Liver (tissue), 9 donors: ENCODE data around the gene TNFRSF21. TPM values are rescaled to one million over a fixed set of nuclear protein-coding genes. Genes with fewer than 3 reads are reported as not detected.

ENCODE experiments used
- DNase-seq: peaks from one replicate; pipeline ENCODE4 v3.0.0-alpha.2; 2017; ENCODE audit warnings: low spot score
- H3K27ac ChIP-seq, 2 donors: one replicate each; pipeline ENCODE4 v1.7.0; 2013; ENCODE audit warnings: inconsistent platforms in 2 of 2, low read length in 2 of 2, control low read depth in 1 of 2, low read depth in 1 of 2, mild to moderate bottlenecking in 1 of 2
- H3K27me3 ChIP-seq, 4 donors: one replicate each; pipeline versions ENCODE4 v1.6.1 to v1.7.0; 2013; ENCODE audit warnings: low read length in 3 of 4, inconsistent platforms in 1 of 4, mild to moderate bottlenecking in 1 of 4, moderate library complexity in 1 of 4; ENCODE audit not compliant: control insufficient read depth in 4 of 4, insufficient read depth in 4 of 4
- H3K36me3 ChIP-seq, 4 donors: one replicate each; pipeline versions ENCODE4 v1.6.1 to v1.7.0; 2013; ENCODE audit warnings: low read length in 3 of 4, mild to moderate bottlenecking in 3 of 4, low read depth in 1 of 4, moderate library complexity in 1 of 4; ENCODE audit not compliant: control insufficient read depth in 4 of 4, insufficient read depth in 3 of 4
- H3K4me1 ChIP-seq, 4 donors: one replicate each; pipeline versions ENCODE4 v1.6.1 to v1.7.0; 2013; ENCODE audit warnings: low read length in 3 of 4, mild to moderate bottlenecking in 3 of 4, moderate library complexity in 1 of 4; ENCODE audit not compliant: control insufficient read depth in 4 of 4, insufficient read depth in 4 of 4
- H3K4me3 ChIP-seq, 3 donors: one replicate each; pipeline versions ENCODE4 v1.6.1 to v1.7.0; 2013; ENCODE audit warnings: low read length in 3 of 3, control low read depth in 1 of 3, low read depth in 1 of 3, mild to moderate bottlenecking in 1 of 3
- H3K9ac ChIP-seq, 2 donors: one replicate each; pipeline ENCODE4 v1.7.0; 2013; ENCODE audit warnings: low read length in 2 of 2, mild to moderate bottlenecking in 2 of 2, moderate library complexity in 2 of 2, control low read depth in 1 of 2, low read depth in 1 of 2
- H3K9me3 ChIP-seq, 4 donors: one replicate each; pipeline versions ENCODE4 v1.6.1 to v1.7.0; 2013; ENCODE audit warnings: low read length in 3 of 4; ENCODE audit not compliant: control insufficient read depth in 4 of 4
- ATF3 ChIP-seq: IDR thresholded peaks from 2 replicates; pipeline ENCODE4 v1.6.1; 2016; ENCODE audit warnings: antibody characterized with exemption
- EGR1 ChIP-seq, 2 donors: IDR thresholded peaks; 2 replicates each; pipeline ENCODE4 v1.6.1; 2016 to 2018; ENCODE audit warnings: antibody characterized with exemption in 2 of 2, low read depth in 2 of 2
- FOXA1 ChIP-seq: IDR thresholded peaks from 2 replicates; pipeline ENCODE4 v1.6.1; 2016; ENCODE audit warnings: antibody characterized with exemption
- FOXA2 ChIP-seq: IDR thresholded peaks from 2 replicates; pipeline ENCODE4 v1.6.1; 2016; ENCODE audit warnings: antibody characterized with exemption
- GABPA ChIP-seq, 2 donors: IDR thresholded peaks in 1 of 2; conservative IDR thresholded peaks in 1 of 2; 2 replicates each; pipeline ENCODE4 v1.6.1; 2016; ENCODE audit warnings: antibody characterized with exemption in 2 of 2, mild to moderate bottlenecking in 1 of 2, moderate library complexity in 1 of 2
- HNF4A ChIP-seq, 2 donors: conservative IDR thresholded peaks; 2 replicates each; pipeline ENCODE4 v1.6.1; 2016; ENCODE audit warnings: antibody characterized with exemption in 2 of 2, mild to moderate bottlenecking in 2 of 2
- HNF4G ChIP-seq: IDR thresholded peaks from 2 replicates; pipeline ENCODE4 v1.6.1; 2016; ENCODE audit warnings: antibody characterized with exemption
- JUND ChIP-seq, 2 donors: IDR thresholded peaks; 2 replicates each; pipeline ENCODE4 v1.6.1; 2016; ENCODE audit warnings: antibody characterized with exemption in 2 of 2
- MAX ChIP-seq: IDR thresholded peaks from 2 replicates; pipeline ENCODE4 v1.6.1; 2016; ENCODE audit warnings: antibody characterized with exemption
- NR2F2 ChIP-seq: IDR thresholded peaks from 2 replicates; pipeline ENCODE4 v1.6.1; 2016; ENCODE audit warnings: antibody characterized with exemption
- RAD21 ChIP-seq, 2 donors: IDR thresholded peaks; 2 replicates each; pipeline ENCODE4 v1.6.1; 2016; ENCODE audit warnings: antibody characterized with exemption in 2 of 2, mild to moderate bottlenecking in 2 of 2
- REST ChIP-seq: IDR thresholded peaks from 2 replicates; pipeline ENCODE4 v1.6.1; 2016; ENCODE audit warnings: antibody characterized with exemption, mild to moderate bottlenecking
- RXRA ChIP-seq, 2 donors: IDR thresholded peaks; 2 replicates each; pipeline ENCODE4 v1.6.1; 2017 to 2018; ENCODE audit warnings: antibody characterized with exemption in 2 of 2, mild to moderate bottlenecking in 1 of 2
- SP1 ChIP-seq: IDR thresholded peaks from 2 replicates; pipeline ENCODE4 v1.6.1; 2018; ENCODE audit warnings: antibody characterized with exemption, mild to moderate bottlenecking
- TAF1 ChIP-seq: conservative IDR thresholded peaks from 2 replicates; pipeline ENCODE4 v1.6.1; 2016; ENCODE audit warnings: antibody characterized with exemption, mild to moderate bottlenecking
- ZBTB33 ChIP-seq: IDR thresholded peaks from 2 replicates; pipeline ENCODE4 v1.6.1; 2016; ENCODE audit warnings: antibody characterized with exemption
- WGBS: extraction: QIAGEN DNeasy Blood & Tissue Kit; methylation state at CpG from one replicate; pipeline ENCODE4 v1.1.7; 2013; 5-methylcytosine and 5-hydroxymethylcytosine counted together
- polyA plus RNA-seq, 2 donors: library from polyadenylated mRNA; stranded (reverse) in 1 of 2; unstranded in 1 of 2; fragments of 200-250 nt in 1 of 2; fragments of >200 nt in 1 of 2; fragmentation: Nextera tagmentation in 1 of 2; extraction: Ambion mirVana in 1 of 2; gene quantifications; one replicate each; pipeline versions ENCODE4 v1.2.1 to v1.2.3, GENCODE V29; 2013 to 2015
- total RNA-seq, 2 donors: library from RNA; depleted of rRNA; stranded (reverse); fragments of >200 nt; gene quantifications; one replicate each; pipeline ENCODE4 v1.2.3, GENCODE V29; 2014
- donor health status: healthy.
- donor health status: healthy.
- donor health status: healthy.
- donor health status: healthy.
- donor health status: healthy.

TNFRSF21 gene
- total and polyA plus RNA-seq, 4 donors = 2.1 to 3.2 (median 2.9) TPM

GRCh38 chr6:47197682-47198640 lies 111.7 kb downstream of the TNFRSF21 start:
- DNase-seq = no peak
- TF ChIP-seq FOXA2 (no peak), TAF1 (no peak), ATF3 (no peak), FOXA1 (no peak), RAD21 (IDR thresholded peaks at IDR 0.05) (no peak), MAX (no peak), REST (no peak), JUND (IDR thresholded peaks at IDR 0.05) (no peak), SP1 (no peak), EGR1 (IDR thresholded peaks at IDR 0.05; ENCODE audit: low read depth in 2 of 2) (no peak), GABPA (IDR thresholded peaks at IDR 0.05 in 1 of 2, conservative IDR thresholded peaks at IDR 0.05 in 1 of 2) (no peak), ZBTB33 (no peak), RXRA (IDR thresholded peaks at IDR 0.05) (no peak), HNF4A (conservative IDR thresholded peaks at IDR 0.05) (no peak)
- Histone ChIP-seq H3K4me3 (no peak overlapping the region), H3K9ac (no peak overlapping the region), H3K27me3 (no peaks in the 10 kb centered on the region), H3K27ac (no peak overlapping the region), H3K36me3 (no peaks in the 10 kb centered on the region), H3K9me3 (no peaks in the 10 kb centered on the region), H3K4me1 (no peaks in the 10 kb centered on the region)
- WGBS = 81% methylated on average over 6 of the region's 6 CpGs

- no peak for DNase-seq
- no peaks in the 10 kb centered on the region for H3K9me3 ChIP-seq
- no peaks in the 10 kb centered on the region for H3K36me3 ChIP-seq
- WGBS = 85% methylated on average over 5 of the region's 5 CpGs
- TF ChIP-seq ATF3 = no peak
- TF ChIP-seq NR2F2 = no peak
- no peak for TF ChIP-seq GABPA (IDR thresholded peaks at IDR 0.05 in 1 of 2, conservative IDR thresholded peaks at IDR 0.05 in 1 of 2)
- TF ChIP-seq HNF4G = no peak
- TF ChIP-seq FOXA1 = no peak
- no peak for TF ChIP-seq ZBTB33
- no peaks in the 10 kb centered on the region for H3K27me3 ChIP-seq
- H3K27ac ChIP-seq = no peak overlapping the region
- no peak overlapping the region for H3K4me3 ChIP-seq
- no peaks in the 10 kb centered on the region for H3K4me1 ChIP-seq
- H3K9ac ChIP-seq = no peak overlapping the region
Measured at GRCh38 chr6:47196113-47196512, 113.6 kb downstream of the TNFRSF21 start.
